Fibroblast of mammary gland (primary cell): ENCODE data around the gene TBC1D1.
A peak's percentile ranks its signal among the peaks of the same experiment; 100 is the strongest.

Experiments used
- DNase-seq: peaks from one replicate; pipeline ENCODE4 v3.0.0-alpha.2; 2010; ENCODE audit warnings: low read depth
- H3K4me3 ChIP-seq: 2 replicates; pipeline ENCODE4 v1.5.1; 2011; ENCODE audit warnings: low read depth, mild to moderate bottlenecking, low read length, moderate library complexity; ENCODE audit not compliant: control insufficient read depth
- TF ChIP-seq, protein P1 (sequence below): conservative IDR thresholded peaks from 2 replicates; pipeline ENCODE4 v1.5.1; 2011; ENCODE audit warnings: low read depth, low read length, inconsistent platforms; ENCODE audit not compliant: control insufficient read depth, insufficient read depth

The TBC1D1 gene

DNA sequence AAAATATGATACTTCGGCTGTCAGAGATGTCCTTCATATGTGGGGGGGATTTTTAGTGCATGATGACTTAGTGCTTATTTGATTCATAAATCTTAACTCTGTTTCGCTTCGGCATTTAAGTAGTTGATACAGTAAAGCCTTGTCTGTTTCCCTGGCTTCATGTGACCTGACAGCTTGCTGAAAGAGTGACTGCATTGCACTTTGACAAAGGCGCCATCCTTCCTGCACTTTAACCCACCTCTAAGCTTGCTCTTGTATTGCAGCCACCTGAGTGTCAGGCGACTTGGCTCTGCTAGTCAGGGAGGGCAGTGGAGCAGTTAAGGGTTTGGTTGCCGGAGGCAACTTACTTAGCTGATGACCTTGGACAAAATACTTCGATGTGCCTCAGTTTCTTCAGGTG is 134.8 kb downstream of the TBC1D1 start:
- no peak for DNase-seq
- TF ChIP-seq, protein P1, sequence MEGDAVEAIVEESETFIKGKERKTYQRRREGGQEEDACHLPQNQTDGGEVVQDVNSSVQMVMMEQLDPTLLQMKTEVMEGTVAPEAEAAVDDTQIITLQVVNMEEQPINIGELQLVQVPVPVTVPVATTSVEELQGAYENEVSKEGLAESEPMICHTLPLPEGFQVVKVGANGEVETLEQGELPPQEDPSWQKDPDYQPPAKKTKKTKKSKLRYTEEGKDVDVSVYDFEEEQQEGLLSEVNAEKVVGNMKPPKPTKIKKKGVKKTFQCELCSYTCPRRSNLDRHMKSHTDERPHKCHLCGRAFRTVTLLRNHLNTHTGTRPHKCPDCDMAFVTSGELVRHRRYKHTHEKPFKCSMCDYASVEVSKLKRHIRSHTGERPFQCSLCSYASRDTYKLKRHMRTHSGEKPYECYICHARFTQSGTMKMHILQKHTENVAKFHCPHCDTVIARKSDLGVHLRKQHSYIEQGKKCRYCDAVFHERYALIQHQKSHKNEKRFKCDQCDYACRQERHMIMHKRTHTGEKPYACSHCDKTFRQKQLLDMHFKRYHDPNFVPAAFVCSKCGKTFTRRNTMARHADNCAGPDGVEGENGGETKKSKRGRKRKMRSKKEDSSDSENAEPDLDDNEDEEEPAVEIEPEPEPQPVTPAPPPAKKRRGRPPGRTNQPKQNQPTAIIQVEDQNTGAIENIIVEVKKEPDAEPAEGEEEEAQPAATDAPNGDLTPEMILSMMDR = no peak
- H3K4me3 ChIP-seq = no peak overlapping the region

DNA sequence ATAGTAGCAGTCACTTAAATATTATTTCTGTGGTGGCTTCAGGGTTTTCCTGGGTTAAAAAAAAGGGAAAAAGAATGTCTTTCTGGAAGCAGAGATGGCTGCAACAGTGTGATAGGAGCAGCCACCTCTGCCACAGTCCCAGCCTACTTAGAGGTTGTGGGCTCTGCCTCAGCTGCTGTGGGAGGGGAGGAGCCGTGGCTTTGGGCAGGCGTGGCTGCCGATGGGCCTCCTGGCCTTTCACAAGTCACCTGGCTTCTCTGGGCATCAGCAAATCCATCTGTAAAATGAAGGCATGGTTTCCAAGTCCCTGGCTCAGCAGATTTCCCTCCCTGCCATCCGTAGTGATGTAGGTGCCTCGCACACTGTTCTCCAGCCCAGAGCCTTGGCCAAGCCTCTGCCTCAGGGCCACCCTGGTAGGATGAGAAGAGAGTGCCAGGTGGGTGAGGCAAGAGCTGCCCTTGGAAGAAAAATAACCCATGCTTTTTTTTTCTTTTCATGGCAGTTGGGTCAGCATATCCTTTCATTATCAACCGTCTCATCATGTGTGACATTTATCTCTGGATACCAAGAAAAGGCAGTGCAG is 135.4 kb downstream of the TBC1D1 start:
- H3K4me3 ChIP-seq = no peak overlapping the region
- TF ChIP-seq, protein P1 = no peak
- DNase-seq = no peak

DNA sequence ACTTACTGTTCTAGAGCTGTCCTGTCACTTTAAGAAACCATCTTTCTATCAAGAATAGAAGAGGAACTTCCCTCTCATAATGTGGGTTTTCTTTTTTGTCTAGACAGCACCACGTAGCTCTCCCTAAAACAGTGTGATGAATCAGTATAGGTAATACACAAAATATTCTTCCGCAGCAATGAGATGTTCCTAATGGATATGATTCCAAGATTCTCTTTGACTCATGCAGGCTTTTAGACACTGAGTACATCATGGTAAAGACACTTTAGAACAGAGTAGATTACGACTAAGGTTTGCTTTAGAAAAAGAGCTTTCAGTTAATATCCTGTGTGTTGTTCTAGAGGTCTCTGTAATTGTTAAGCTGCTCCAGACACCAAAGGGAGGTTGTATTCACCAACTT is 139.1 kb downstream of the TBC1D1 start:
- DNase-seq = peak; percentile 90
- H3K4me3 ChIP-seq = no peak overlapping the region
- TF ChIP-seq, protein P1 = no peak

DNA sequence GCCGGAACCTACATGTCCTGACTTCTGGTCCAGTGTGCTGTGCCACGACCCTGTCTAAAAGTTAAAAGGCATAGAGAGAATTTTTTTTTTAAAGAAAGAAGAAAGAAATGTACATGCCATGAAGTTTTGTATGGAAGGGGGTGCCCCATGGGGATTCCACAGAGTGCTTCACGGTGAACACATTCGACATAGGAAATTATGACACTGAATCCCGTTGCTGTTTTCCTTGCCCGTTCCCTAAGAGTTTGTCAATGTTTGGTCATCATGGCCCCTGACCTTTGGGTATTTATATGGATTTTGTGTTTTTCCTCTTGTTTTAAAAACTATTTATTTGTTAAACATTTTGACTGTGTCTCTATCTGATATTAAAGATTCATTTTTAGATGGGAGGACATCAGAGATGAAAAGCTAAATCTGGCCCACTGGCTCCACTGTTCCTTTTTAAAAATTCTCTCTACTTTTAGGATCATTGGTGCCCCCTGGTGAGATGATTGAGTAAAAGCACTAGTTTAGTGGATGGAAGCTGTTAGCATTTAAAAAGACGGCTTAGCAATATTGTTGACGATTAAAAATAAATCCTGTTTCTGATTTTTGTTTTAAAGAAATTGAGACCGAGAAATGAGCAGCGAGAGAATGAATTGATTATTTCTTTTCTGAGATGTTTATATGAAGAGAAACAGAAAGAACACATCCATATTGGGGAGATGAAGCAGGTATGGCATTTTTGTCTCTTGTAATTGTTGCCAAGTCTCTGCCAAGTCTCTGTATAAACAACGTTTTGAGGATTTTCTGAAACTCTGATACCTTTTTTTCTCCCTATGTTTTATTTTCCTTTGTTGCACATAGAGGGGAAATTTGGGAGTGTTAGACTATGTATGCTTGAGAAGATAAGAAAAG is 144.3 kb downstream of the TBC1D1 start:
- TF ChIP-seq, protein P1 = peak; percentile 72
- DNase-seq = peak; percentile 75
- no peak overlapping the region for H3K4me3 ChIP-seq

DNA sequence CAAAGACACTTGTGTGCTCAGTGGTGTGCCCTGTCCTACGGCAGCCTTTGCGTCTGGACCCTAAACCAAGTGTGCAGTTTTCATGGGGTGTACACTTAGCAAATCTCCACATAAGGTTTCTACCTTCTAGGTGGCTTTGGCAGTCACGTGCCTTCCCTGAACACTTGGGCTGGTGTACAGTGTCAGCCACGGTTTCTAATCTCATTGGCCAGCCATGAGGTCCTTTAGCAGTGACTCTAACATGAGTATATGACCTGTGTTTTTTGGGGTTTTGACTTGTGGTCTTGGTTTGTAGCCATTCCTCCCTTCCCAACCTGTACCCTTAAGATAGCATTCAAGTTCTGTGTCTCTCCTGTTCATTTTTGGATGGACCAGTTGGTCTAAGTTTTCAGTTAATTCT is 145.7 kb downstream of the TBC1D1 start:
- no peak overlapping the region for H3K4me3 ChIP-seq
- TF ChIP-seq, protein P1 = no peak
- no peak for DNase-seq

DNA sequence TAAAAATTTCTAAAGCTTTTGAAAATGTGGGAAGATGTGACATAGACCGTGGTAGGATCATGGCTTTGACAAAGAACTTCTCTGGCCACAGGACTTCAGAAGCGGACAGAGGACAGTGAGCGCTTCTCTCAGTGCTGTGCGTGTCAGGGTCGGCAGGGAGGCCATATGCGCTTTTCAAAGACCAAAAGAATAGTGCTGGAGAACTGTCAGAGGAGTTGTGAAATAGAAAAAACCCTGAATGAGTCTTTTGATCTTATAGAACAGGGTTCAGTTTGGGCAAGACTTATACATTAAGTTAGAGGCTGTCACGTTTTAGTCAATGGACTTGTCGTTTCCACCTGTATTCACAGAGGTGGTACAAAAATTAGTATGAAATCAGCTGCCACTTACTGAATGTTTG is 146.7 kb downstream of the TBC1D1 start:
- TF ChIP-seq, protein P1 = no peak
- DNase-seq = no peak
- H3K4me3 ChIP-seq = no peak overlapping the region

DNA sequence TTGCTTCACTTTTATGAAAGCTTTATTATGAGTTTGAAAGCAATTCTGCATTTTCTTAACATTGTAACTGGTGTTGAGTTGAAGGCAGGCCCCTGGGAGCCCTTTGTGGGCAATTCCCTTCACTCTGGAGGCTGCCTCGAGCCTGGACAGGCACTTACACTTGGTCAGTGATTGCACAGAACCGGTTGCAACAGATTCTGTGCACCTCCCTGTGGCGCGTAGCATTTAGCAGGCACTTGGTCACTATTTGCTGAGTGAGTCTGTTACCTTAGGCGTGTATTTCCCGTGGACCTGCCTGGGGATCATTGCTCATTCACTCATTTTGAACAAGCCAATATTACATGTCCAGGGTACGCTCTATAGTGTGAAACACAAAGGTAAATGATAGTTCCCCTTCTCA is 149.7 kb downstream of the TBC1D1 start:
- TF ChIP-seq, protein P1 = no peak
- no peak for DNase-seq

More for the DNA sequence above, 149.7 kb downstream of the TBC1D1 start:
- no peak overlapping the region for H3K4me3 ChIP-seq
